Gastroesophageal sphincter (tissue), 4 donors: ENCODE data around the gene EHBP1. TPM values are rescaled to one million over a fixed set of nuclear protein-coding genes. Genes with fewer than 3 reads are reported as not detected.

ENCODE experiments used
- ATAC-seq: fragments of 150-250 bp; one replicate; pipeline ENCODE4 v1.9.1; 2016; ENCODE audit warnings: mild to moderate bottlenecking, moderate library complexity
- H3K27ac ChIP-seq, 4 donors: fragments of 200-600 bp; sonication (generic) in 3 of 4; 1 replicate in 3 of 4; 2 replicates in 1 of 4; pipeline ENCODE4 v1.5.1; 2016 to 2019
- H3K27me3 ChIP-seq: fragments of 200-600 bp; sonication (generic); one replicate; pipeline ENCODE4 v1.5.1; 2019
- H3K36me3 ChIP-seq, 2 donors: fragments of 200-600 bp; sonication (generic); one replicate each; pipeline ENCODE4 v1.5.1; 2019; ENCODE audit warnings: control low read depth in 1 of 2
- H3K4me1 ChIP-seq, 3 donors: fragments of 200-600 bp; sonication (generic); 1 replicate in 2 of 3; 2 replicates in 1 of 3; pipeline ENCODE4 v1.5.1; 2016 to 2019; ENCODE audit warnings: control low read depth in 2 of 3
- H3K4me3 ChIP-seq, 2 donors: fragments of 200-600 bp; sonication (generic); one replicate each; pipeline ENCODE4 v1.5.1; 2019; ENCODE audit warnings: mild to moderate bottlenecking in 1 of 2, moderate library complexity in 1 of 2
- H3K9me3 ChIP-seq, 3 donors: fragments of 200-600 bp; sonication (generic); one replicate each; pipeline ENCODE4 v1.5.1; 2017 to 2019; ENCODE audit warnings: control low read depth in 2 of 3
- CTCF ChIP-seq, 4 experiments: fragments of 200-600 bp in 2 of 4; fragments of 450-650 bp in 2 of 4; sonication (generic) in 1 of 4; IDR thresholded peaks; one replicate each; pipeline ENCODE4 v1.5.1; 2017 to 2019; ENCODE audit warnings: antibody characterized with exemption in 4 of 4, mild to moderate bottlenecking in 2 of 4, moderate library complexity in 2 of 4
- EP300 ChIP-seq: sonication (generic); formaldehyde crosslinking; IDR thresholded peaks from one replicate; pipeline ENCODE4 v1.6.1; 2017; ENCODE audit warnings: antibody characterized with exemption, mild to moderate bottlenecking
- POLR2A ChIP-seq, 2 donors: fragments of 450-650 bp; IDR thresholded peaks; one replicate each; pipeline ENCODE4 v1.6.1; 2017; ENCODE audit warnings: antibody characterized with exemption in 2 of 2, mild to moderate bottlenecking in 2 of 2, moderate library complexity in 1 of 2
- POLR2AphosphoS5 ChIP-seq: sonication (generic); formaldehyde crosslinking; IDR thresholded peaks from one replicate; pipeline ENCODE4 v1.6.1; 2017; ENCODE audit warnings: antibody characterized with exemption
- WGBS, 2 donors: methylation state at CpG; one replicate each; pipeline ENCODE4 v1.1.5; 2018; ENCODE audit warnings: low coverage in 1 of 2; 5-methylcytosine and 5-hydroxymethylcytosine counted together
- total RNA-seq, 4 donors: library from RNA; depleted of rRNA; stranded (reverse); fragments of >200 nt; gene quantifications; one replicate each; pipeline ENCODE4 v1.1.0, GENCODE V29; 2016

Gene EHBP1
- total RNA-seq, 4 donors from 2014 or later = 82.4 to 159 (median 146) TPM

DNA sequence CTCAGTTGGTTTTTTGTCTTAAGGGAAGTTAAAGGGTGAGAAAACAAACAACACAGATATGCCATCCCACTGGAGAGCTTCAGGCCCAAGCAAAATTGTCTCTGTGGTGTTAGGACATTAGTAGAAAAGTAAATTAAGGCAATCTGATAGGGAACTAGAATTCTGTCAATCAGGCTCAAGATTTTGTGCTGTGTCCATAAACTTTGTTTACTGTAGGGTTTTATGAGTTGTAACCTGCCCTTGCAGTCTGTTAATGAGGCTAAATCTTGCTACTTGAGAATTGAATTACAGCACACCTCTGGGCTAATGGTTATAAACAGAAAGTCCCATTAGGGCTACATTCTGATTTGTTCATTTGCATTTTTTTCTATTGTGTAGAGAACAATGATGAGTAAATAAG lies 267.1 kb downstream of the EHBP1 start:
- H3K4me1 ChIP-seq = no peaks in the 10 kb centered on the region
- no peaks in the 10 kb centered on the region for H3K9me3 ChIP-seq
- H3K27ac ChIP-seq = no peak overlapping the region
- ATAC-seq = no peak
- no peaks in the 10 kb centered on the region for H3K27me3 ChIP-seq
- TF ChIP-seq POLR2AphosphoS5 = no peak
- no peak for TF ChIP-seq POLR2A (IDR thresholded peaks at IDR 0.05)
- TF ChIP-seq EP300 = no peak
- TF ChIP-seq CTCF (IDR thresholded peaks at IDR 0.05) = no peak
- H3K36me3 ChIP-seq = peaks cover 0 to 18% of the 10 kb centered on the region in 2 donors
- no peak overlapping the region for H3K4me3 ChIP-seq

DNA sequence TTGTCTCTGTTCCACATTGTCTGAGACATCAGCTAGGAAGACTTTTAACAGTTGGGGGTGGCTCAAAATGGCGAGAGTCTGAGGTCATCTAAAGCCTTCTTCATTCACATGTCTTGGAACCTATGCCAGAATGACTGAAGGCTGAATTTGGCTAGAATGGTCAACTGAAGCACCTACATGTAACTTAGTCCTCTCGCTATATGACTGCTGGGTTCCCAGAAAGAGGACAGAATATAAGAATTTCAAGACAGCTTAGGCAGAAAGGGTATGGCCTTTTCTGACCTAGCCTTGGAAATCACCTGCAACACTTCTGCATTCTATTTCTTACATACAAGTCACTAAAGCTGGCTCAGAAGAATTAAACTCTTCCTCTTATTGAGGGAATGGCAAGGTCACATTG lies 269.5 kb downstream of the EHBP1 start:
- no peak for TF ChIP-seq POLR2AphosphoS5
- no peak for TF ChIP-seq CTCF (IDR thresholded peaks at IDR 0.05)
- TF ChIP-seq EP300 = no peak
- TF ChIP-seq POLR2A (IDR thresholded peaks at IDR 0.05) = no peak
- Histone ChIP-seq H3K4me3 (no peak overlapping the region), H3K9me3 (no peaks in the 10 kb centered on the region), H3K36me3 (peaks cover 0 to 39% of the 10 kb centered on the region in 2 donors), H3K27ac (no peak overlapping the region), H3K4me1 (no peaks in the 10 kb centered on the region), H3K27me3 (no peaks in the 10 kb centered on the region)
- no peak for ATAC-seq
- 100% methylated on average over 2 of the region's 2 CpGs for WGBS, 2 donors

DNA sequence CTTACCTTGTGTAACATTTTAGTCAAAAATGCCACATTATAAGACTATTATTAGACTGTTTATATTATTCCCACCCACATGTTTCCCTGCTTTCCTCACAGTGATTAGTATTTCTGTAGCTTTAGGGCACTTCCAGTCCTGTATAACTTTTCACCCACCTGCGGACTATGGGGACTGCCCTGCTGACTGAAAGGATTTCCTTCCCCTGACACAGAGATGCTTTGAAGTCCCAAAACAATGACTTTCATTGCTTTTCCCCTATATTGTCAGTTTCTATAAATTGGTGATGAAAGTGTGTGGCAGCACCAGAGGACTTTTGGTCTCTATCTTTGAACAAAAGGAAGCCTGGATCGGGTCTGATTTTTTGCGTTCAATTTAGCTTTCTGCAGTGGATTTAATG lies 286.1 kb downstream of the EHBP1 start:
- WGBS, 2 donors = 92% methylated on average over 3 of the region's 3 CpGs; no CpG with 5 or more reads in 1 of the 2 donors
- TF ChIP-seq POLR2AphosphoS5 (no peak), CTCF (IDR thresholded peaks at IDR 0.05) (no peak), EP300 (no peak), POLR2A (IDR thresholded peaks at IDR 0.05) (no peak)
- Histone ChIP-seq H3K4me3 (no peak overlapping the region), H3K27ac (no peak overlapping the region), H3K9me3 (no peaks in the 10 kb centered on the region), H3K36me3 (peaks cover 2 to 46% of the 10 kb centered on the region in 2 donors), H3K4me1 (no peaks in the 10 kb centered on the region), H3K27me3 (no peaks in the 10 kb centered on the region)
- no peak for ATAC-seq

DNA sequence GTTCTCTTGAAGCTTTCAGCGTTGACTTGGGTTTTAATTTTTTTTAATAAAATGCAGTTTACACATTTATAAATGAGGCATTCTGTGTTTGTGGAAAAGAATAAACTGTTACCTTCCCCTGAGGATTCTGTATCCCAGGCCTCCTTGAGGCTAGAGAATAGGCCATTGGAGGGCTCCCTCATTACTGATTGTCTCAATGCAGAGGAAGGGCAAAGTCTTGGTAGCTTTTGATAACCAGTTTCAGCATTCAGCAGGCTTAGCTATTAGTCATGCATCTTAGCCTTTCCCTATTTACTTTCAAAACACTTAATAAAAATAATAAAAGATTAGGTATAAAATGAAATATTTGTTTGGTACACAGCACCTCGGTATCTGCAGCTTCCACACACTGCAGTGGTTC lies 287.0 kb downstream of the EHBP1 start:
- TF ChIP-seq CTCF (IDR thresholded peaks at IDR 0.05) (no peak), EP300 (no peak), POLR2A (IDR thresholded peaks at IDR 0.05) (no peak), POLR2AphosphoS5 (no peak)
- Histone ChIP-seq H3K36me3 (peaks cover 2 to 53% of the 10 kb centered on the region in 2 donors), H3K4me3 (no peak overlapping the region), H3K4me1 (no peaks in the 10 kb centered on the region), H3K27ac (no peak overlapping the region), H3K27me3 (no peaks in the 10 kb centered on the region), H3K9me3 (no peaks in the 10 kb centered on the region)
- 76 to 95% methylated on average over 2 of the region's 2 CpGs for WGBS, 2 donors
- no peak for ATAC-seq

DNA sequence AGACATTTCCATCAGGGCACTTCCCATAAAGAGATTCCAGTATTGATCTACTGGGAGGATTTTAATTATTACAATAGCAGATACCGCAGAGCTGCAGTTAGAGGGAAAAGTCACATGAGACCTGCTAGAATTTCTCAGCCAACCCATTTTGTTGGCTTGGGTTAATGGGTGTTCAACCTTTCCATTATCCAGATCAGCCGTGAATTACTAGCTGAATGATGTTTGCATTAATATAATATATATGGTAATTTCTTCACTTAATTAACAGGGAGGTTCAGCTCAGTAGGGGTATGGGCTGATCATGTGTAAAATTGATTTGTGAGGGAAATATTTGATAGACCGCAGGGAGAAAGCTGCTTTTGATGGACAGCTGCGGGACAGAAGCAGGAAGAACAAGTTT lies 288.7 kb downstream of the EHBP1 start:
- Histone ChIP-seq H3K27me3 (no peaks in the 10 kb centered on the region), H3K27ac (no peak overlapping the region), H3K4me3 (no peak overlapping the region), H3K36me3 (peaks cover 2 to 61% of the 10 kb centered on the region in 2 donors), H3K4me1 (no peaks in the 10 kb centered on the region), H3K9me3 (no peaks in the 10 kb centered on the region)
- TF ChIP-seq POLR2A (IDR thresholded peaks at IDR 0.05) = no peak
- no peak for TF ChIP-seq CTCF (IDR thresholded peaks at IDR 0.05)
- TF ChIP-seq EP300 = no peak
- TF ChIP-seq POLR2AphosphoS5 = no peak
- WGBS, 2 donors = 89 to 96% methylated on average over 4 of the region's 4 CpGs
- ATAC-seq = no peak
